Measurements from ENCODE around the gene PCNX3. TPM values are rescaled to one million over a fixed set of nuclear protein-coding genes. Genes with fewer than 3 reads are reported as not detected.

The PCNX3 gene
- total and polyA plus RNA-seq, 2 of the 13 experiments (the other 11 are each of a cell fraction or from before 2014, with no cell fraction given), result 16.2 to 23.0 TPM

- peak; percentile 63 for TF ChIP-seq ZBTB20 (CRISPR knock-in tag; IDR thresholded peaks at IDR 0.05; ENCODE audit: borderline replicate concordance, low read depth)
- peak; percentile 21 for TF ChIP-seq TBL1XR1 (IDR thresholded peaks at IDR 0.05; ENCODE audit: borderline replicate concordance, low read length, partially characterized antibody)
- TF ChIP-seq ZNF713 (CRISPR knock-in tag; IDR thresholded peaks at IDR 0.05), result no peak
- peak; percentile 46; the same call in 1 of the 2 replicates for TF ChIP-seq ZBTB38 (CRISPR knock-in tag; IDR thresholded peaks at IDR 0.05)
- TF ChIP-seq ZNF3 (CRISPR knock-in tag; IDR thresholded peaks at IDR 0.05), result no peak
- no peak for TF ChIP-seq ADNP (CRISPR knock-in tag; IDR thresholded peaks at IDR 0.05)
- TF ChIP-seq MAZ (IDR thresholded peaks at IDR 0.05; ENCODE audit: borderline replicate concordance, low read depth, low read length), result no peak
- peak; percentile 65 for TF ChIP-seq MAZ (CRISPR knock-in tag; IDR thresholded peaks at IDR 0.05; ENCODE audit: low read depth)
- TF ChIP-seq GMEB1 (CRISPR knock-in tag; IDR thresholded peaks at IDR 0.05; ENCODE audit: borderline replicate concordance), result peak; percentile 90
- no peak for TF ChIP-seq ZNF709 (CRISPR knock-in tag; IDR thresholded peaks at IDR 0.05)
- no peak for TF ChIP-seq MATR3 (CRISPR knock-in tag; IDR thresholded peaks at IDR 0.05)
- peak; percentile 22; the same call in 1 of the 2 replicates for TF ChIP-seq MXD4 (CRISPR knock-in tag; IDR thresholded peaks at IDR 0.05)
- peak; percentile 83 for TF ChIP-seq DRAP1 (CRISPR knock-in tag; IDR thresholded peaks at IDR 0.05)
- peak; percentile 11 for TF ChIP-seq ZNF331 (CRISPR knock-in tag; IDR thresholded peaks at IDR 0.05)
- peak; percentile 99 for TF ChIP-seq NFYB (CRISPR knock-in tag; IDR thresholded peaks at IDR 0.05)
- no peak for TF ChIP-seq ZNF354B (CRISPR knock-in tag; IDR thresholded peaks at IDR 0.05)
- TF ChIP-seq TP53 (CRISPR knock-in tag; conservative IDR thresholded peaks at IDR 0.05), result 0 out of 2 replicates have a peak, but pooled peaks have one; percentile 20
- TF ChIP-seq ZBTB2 (CRISPR knock-in tag; IDR thresholded peaks at IDR 0.05; ENCODE audit: low read depth), result peak; percentile 85; the same call in 1 of the 2 replicates
- no peak for TF ChIP-seq XBP1 (CRISPR knock-in tag; IDR thresholded peaks at IDR 0.05)
- 0 out of 2 replicates have a peak, but pooled peaks have one; percentile 22 for TF ChIP-seq MEIS2 (CRISPR knock-in tag; IDR thresholded peaks at IDR 0.05)
- TF ChIP-seq E2F5 (CRISPR knock-in tag; conservative IDR thresholded peaks at IDR 0.05), result no peak
- peak; percentile 36; the same call in 1 of the 2 replicates for TF ChIP-seq CBFB (CRISPR knock-in tag; IDR thresholded peaks at IDR 0.05)
- no peak for TF ChIP-seq ZNF564 (CRISPR knock-in tag; IDR thresholded peaks at IDR 0.05)
- TF ChIP-seq IRF1 (CRISPR knock-in tag; IDR thresholded peaks at IDR 0.05; ENCODE audit: low read depth), result no peak
- TF ChIP-seq ZNF782 (CRISPR knock-in tag; IDR thresholded peaks at IDR 0.05; ENCODE audit: borderline replicate concordance), result 0 out of 2 replicates have a peak, but pooled peaks have one; percentile 17
- peak in 1 of 2 experiments; percentile 44; a peak in 2 of 4 replicates for TF ChIP-seq POLR2A (IDR thresholded peaks at IDR 0.05; ENCODE audit: insufficient read depth in 1 of 2, low read depth in 2 of 2, low read length in 2 of 2)
- no peak for TF ChIP-seq RAD51 (IDR thresholded peaks at IDR 0.05; ENCODE audit: borderline replicate concordance)
Measured at GRCh38 chr11:65615229-65615949, at the start of gene PCNX3 (continued).
